Tibial artery (tissue), 4 donors: ENCODE data around the gene INTS1.

Experiments used
- DNase-seq, 2 donors: peaks; one replicate each; pipeline ENCODE4 v3.0.0-alpha.2; 2019
- H3K27ac ChIP-seq, 2 donors: fragments of 200-600 bp; sonication (generic) in 1 of 2; 1 replicate in 1 of 2; 2 replicates in 1 of 2; pipeline ENCODE4 v1.5.1; 2018 to 2019; ENCODE audit warnings: mild to moderate bottlenecking in 1 of 2
- H3K27me3 ChIP-seq, 2 donors: fragments of 200-600 bp; sonication (generic) in 1 of 2; one replicate each; pipeline versions ENCODE4 v1.5.1 to v1.6.0; 2016 to 2019
- H3K36me3 ChIP-seq, 3 donors: fragments of 200-600 bp; sonication (generic) in 2 of 3; one replicate each; pipeline ENCODE4 v1.5.1; 2016 to 2019; ENCODE audit warnings: mild to moderate bottlenecking in 2 of 3
- H3K4me1 ChIP-seq, 4 donors: fragments of 200-600 bp; sonication (generic) in 2 of 4; 1 replicate in 3 of 4; 2 replicates in 1 of 4; pipeline ENCODE4 v1.5.1; 2016 to 2019
- H3K4me3 ChIP-seq, 2 donors: fragments of 200-600 bp; sonication (generic) in 1 of 2; 1 replicate in 1 of 2; 2 replicates in 1 of 2; pipeline ENCODE4 v1.5.1; 2018 to 2019; ENCODE audit warnings: mild to moderate bottlenecking in 2 of 2
- H3K9me3 ChIP-seq, 3 donors: fragments of 200-600 bp; sonication (generic) in 1 of 3; one replicate each; pipeline ENCODE4 v1.5.1; 2016 to 2019
- intact Hi-C: fragments of 100-400 bp; cut with DNase I; formaldehyde crosslinking; loops from one replicate; pipeline ENCODE4 v1.15.0; 2023; ENCODE audit warnings: low total_unique reads
- TF ChIP-seq, protein P1 (sequence below), 2 experiments: fragments of 200-600 bp in 1 of 2; fragments of 450-650 bp in 1 of 2; IDR thresholded peaks; one replicate each; pipeline ENCODE4 v1.5.1; 2017 to 2019; ENCODE audit warnings: antibody characterized with exemption in 2 of 2, mild to moderate bottlenecking in 1 of 2, moderate library complexity in 1 of 2

Gene INTS1

DNA sequence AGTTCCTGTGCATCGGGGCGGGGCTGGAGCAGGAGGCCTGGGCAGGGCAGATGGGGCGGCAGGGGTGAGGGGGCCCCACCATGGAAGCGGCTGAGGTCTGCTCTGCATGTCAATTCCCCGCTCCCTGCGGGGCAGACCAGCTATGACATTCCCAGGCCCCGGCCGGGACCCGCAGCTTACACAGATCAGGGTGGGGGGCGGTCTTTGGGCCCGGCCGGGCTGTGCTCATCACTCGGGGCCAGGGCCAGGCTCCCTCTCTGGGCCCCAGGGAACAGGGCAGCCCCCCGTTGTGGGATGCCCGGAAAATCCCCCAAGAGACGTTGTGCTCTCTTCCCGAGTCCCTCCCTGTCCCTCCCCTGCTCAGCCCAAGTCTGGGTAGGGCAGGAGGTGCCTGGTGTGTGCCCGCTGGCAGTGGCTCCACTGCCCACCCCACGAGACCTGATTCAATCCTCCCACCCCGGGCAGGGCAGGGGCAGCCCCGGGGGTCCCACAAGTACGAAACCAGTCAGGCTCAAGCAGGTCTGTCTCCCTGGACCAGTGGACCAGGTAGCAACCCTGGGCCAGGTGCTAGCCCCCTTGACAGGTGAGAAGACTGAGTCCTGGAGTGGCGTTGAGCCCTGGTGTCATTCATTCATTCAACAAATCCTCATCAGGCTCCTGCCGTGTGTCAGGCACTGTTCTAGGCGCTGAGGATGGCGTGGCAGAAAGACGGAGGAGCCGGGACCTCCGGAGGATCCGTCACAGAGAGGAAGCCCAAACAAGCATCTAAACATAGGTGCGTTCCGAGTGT lies 73.9 kb downstream of the INTS1 start:
- Histone ChIP-seq H3K4me3 (no peak overlapping the region), H3K36me3 (peaks cover 0 to 6% (median 0%) of the 10 kb centered on the region in 3 donors), H3K27me3 (peaks cover 0 to 60% of the 10 kb centered on the region in 2 donors), H3K4me1 (peaks cover 0 to 10% (median 4%) of the 10 kb centered on the region in 4 donors), H3K27ac (no peak overlapping the region), H3K9me3 (no peaks in the 10 kb centered on the region)
- intact Hi-C loops, result loop anchor here (10.0 kb wide), 2 partner anchors 205 to 235 kb away; no protein-coding TSS in a partner anchor
- TF ChIP-seq, protein P1, sequence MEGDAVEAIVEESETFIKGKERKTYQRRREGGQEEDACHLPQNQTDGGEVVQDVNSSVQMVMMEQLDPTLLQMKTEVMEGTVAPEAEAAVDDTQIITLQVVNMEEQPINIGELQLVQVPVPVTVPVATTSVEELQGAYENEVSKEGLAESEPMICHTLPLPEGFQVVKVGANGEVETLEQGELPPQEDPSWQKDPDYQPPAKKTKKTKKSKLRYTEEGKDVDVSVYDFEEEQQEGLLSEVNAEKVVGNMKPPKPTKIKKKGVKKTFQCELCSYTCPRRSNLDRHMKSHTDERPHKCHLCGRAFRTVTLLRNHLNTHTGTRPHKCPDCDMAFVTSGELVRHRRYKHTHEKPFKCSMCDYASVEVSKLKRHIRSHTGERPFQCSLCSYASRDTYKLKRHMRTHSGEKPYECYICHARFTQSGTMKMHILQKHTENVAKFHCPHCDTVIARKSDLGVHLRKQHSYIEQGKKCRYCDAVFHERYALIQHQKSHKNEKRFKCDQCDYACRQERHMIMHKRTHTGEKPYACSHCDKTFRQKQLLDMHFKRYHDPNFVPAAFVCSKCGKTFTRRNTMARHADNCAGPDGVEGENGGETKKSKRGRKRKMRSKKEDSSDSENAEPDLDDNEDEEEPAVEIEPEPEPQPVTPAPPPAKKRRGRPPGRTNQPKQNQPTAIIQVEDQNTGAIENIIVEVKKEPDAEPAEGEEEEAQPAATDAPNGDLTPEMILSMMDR (IDR thresholded peaks at IDR 0.05), result no peak
- no peak for DNase-seq

DNA sequence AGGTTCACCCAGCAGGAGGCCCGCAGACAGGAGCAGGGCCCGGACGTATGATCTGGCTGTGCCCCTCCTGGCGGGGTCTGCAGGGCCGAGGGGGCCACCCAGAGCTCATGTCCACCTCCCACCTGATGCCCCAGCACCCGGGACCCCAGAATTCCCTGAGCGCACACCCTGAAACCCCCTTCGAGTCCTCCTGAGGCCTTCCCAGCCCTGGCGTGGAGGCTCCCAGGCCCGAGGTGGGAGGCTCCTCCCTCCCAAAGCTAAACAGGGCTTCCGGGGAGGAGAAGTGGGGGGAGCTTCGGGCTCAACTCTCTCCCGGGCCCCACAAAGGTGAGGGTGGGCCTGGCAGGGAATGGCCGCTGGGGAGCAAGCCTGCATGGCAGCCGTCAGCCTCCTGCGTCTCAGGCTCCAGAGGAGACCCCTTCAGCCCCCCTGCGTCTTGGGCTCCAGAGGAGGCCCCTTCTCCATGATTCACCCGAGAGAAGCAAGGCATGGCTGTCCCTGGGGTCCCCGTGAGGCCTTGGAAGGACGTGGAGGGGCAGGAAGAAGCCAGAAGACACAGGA lies 75.2 kb downstream of the INTS1 start:
- intact Hi-C loops, result no loop called here
- Histone ChIP-seq H3K9me3 (no peaks in the 10 kb centered on the region), H3K27ac (no peak overlapping the region), H3K36me3 (no peaks in the 10 kb centered on the region), H3K4me1 (peaks cover 0 to 10% (median 4%) of the 10 kb centered on the region in 4 donors), H3K27me3 (peaks cover 0 to 64% of the 10 kb centered on the region in 2 donors), H3K4me3 (no peak overlapping the region)
- TF ChIP-seq, protein P1 (IDR thresholded peaks at IDR 0.05), result no peak
- DNase-seq, result no peak

DNA sequence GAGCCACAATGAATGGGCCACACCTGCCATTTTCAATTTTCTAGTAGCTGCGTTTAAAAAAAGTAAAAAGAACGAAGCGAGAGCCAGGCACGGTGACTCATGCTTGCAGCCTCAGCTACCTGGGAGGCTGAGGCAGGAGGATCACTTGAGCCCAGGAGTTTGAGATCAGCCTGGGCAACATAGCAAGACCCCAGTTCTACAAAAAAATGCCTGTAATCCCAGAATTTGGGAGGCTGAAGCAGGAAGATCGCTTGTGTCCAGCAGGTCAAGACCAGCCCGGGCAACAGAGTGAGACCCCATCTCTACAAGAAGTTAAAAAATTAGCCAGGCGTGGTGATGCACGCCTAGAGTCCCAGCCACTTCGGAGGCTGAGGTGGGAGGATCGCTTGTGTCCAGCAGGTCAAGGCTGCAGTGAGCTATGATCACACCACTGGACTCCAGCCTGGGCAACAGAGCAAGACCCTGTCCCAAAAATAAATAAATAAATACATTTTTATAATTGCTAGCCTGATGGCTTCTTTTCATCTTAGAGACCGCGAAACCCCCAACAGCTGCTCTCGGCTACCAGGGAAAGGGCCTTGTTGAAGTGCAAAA lies 77.0 kb downstream of the INTS1 start:
- Histone ChIP-seq H3K27ac (no peak overlapping the region), H3K4me3 (no peak overlapping the region), H3K4me1 (peaks cover 0 to 4% (median 0%) of the 10 kb centered on the region in 4 donors), H3K9me3 (no peaks in the 10 kb centered on the region), H3K36me3 (no peaks in the 10 kb centered on the region), H3K27me3 (peaks cover 0 to 76% of the 10 kb centered on the region in 2 donors)
- no peak for DNase-seq
- TF ChIP-seq, protein P1 (IDR thresholded peaks at IDR 0.05), result no peak
- intact Hi-C loops, result no loop called here

DNA sequence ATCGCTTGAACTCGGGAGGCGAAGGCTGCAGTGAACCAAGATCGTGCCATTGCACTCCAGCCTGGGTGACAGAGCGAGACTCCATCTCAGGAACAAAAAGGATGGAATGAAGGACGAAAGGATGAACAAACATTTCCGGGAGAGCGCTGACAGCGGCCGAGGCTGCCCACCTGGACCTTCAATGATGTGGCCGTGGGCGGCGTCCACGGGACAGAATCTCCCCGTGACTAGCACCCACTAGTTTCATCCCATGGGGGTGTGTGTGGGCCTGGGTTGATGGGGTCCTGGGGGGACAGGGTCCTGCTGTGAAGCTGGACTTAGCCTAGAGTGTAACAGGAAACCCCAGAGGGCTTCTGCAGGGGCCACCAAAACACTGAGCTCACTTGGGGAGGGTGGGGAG lies 77.7 kb downstream of the INTS1 start:
- H3K36me3 ChIP-seq, result no peaks in the 10 kb centered on the region
- intact Hi-C loops, result no loop called here
- H3K27ac ChIP-seq, result no peak overlapping the region
- no peaks in the 10 kb centered on the region for H3K4me1 ChIP-seq
- no peak for DNase-seq
- TF ChIP-seq, protein P1 (IDR thresholded peaks at IDR 0.05), result no peak
- no peak overlapping the region for H3K4me3 ChIP-seq
- no peaks in the 10 kb centered on the region for H3K9me3 ChIP-seq
- H3K27me3 ChIP-seq, result peaks cover 0 to 76% of the 10 kb centered on the region in 2 donors

DNA sequence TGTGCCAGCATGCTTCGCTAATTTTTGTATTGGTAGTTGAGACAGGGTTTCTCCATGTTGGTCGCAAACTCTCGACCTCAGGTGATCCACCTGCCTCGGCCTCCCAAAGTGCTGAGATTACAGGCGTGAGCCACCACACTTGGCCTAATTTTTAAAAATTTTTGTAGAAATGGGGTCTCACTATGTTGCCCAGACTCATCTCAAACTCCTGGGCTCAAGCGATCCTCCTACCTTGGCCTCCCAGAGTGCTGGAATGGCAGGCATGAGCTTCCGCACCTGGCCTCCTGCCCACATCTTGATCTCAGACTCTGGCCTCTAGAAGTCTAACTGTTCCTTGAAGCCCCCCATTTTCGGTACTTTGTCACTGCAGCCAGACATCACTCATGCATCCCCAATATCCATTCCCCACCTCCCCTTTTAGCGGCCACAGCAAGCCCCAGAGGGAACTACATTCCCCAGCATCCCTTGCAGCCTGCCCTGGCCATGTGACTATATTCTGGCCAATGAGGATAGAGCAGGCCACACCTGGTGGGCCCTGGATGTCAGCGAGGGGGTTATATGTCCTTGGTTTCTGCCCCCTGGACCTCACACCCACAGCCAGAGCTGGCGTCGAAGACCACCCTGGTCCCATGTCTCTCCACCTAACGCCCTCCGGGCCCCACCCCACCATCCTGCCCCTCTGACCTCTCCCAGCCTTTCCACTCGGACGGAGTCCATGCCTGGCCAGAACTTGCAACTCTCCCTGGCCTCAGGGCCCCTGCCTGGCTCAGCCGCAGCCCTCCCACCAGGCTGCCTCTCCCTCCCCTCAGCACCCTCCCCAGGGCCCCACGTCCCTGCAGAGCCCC lies 78.7 kb downstream of the INTS1 start:
- TF ChIP-seq, protein P1 (IDR thresholded peaks at IDR 0.05), result no peak
- Histone ChIP-seq H3K4me1 (no peaks in the 10 kb centered on the region), H3K27me3 (peaks cover 0 to 75% of the 10 kb centered on the region in 2 donors), H3K27ac (no peak overlapping the region), H3K4me3 (no peak overlapping the region), H3K9me3 (no peaks in the 10 kb centered on the region), H3K36me3 (no peaks in the 10 kb centered on the region)
- no peak for DNase-seq
- intact Hi-C loops, result no loop called here
